B cell (primary cell): ENCODE results near the gene GPR75.

Experiments used
- CTCF ChIP-seq: fragments of 200-600 bp; IDR thresholded peaks from one replicate; pipeline ENCODE4 v1.8.0; 2022; ENCODE audit warnings: antibody characterized with exemption, mild to moderate bottlenecking
- EZH2 ChIP-seq: IDR thresholded peaks from 2 replicates; pipeline ENCODE4 v1.6.1; 2012; ENCODE audit warnings: borderline replicate concordance, low read depth, mild to moderate bottlenecking, moderate library complexity, low read length; ENCODE audit not compliant: insufficient read depth, poor library complexity, severe bottlenecking

- TF ChIP-seq CTCF: no peak
- no peak for TF ChIP-seq EZH2
These were observed 3.9 kb upstream of the GPR75 start for GRCh38 chr2:53863538-53864227.
